Muscle layer of duodenum (tissue), 2 donors: Measurements from ENCODE around the gene ORC6.

ENCODE experiments used
- H3K27ac ChIP-seq: one replicate; pipeline ENCODE4 v1.7.0; 2013; ENCODE audit warnings: mild to moderate bottlenecking, low read length
- H3K27me3 ChIP-seq: one replicate; pipeline ENCODE4 v1.7.0; 2013; ENCODE audit warnings: low read depth, mild to moderate bottlenecking, control low read depth, low read length
- H3K36me3 ChIP-seq, 2 donors: one replicate each; pipeline ENCODE4 v1.7.0; 2013; ENCODE audit warnings: low read length in 2 of 2, control low read depth in 1 of 2, mild to moderate bottlenecking in 1 of 2; ENCODE audit not compliant: insufficient read depth in 2 of 2, control insufficient read depth in 1 of 2
- H3K4me1 ChIP-seq, 2 donors: one replicate each; pipeline ENCODE4 v1.7.0; 2013; ENCODE audit warnings: low read length in 2 of 2, mild to moderate bottlenecking in 2 of 2, control low read depth in 1 of 2, moderate library complexity in 1 of 2; ENCODE audit not compliant: insufficient read depth in 2 of 2, control insufficient read depth in 1 of 2
- H3K4me3 ChIP-seq, 2 donors: one replicate each; pipeline ENCODE4 v1.7.0; 2013; ENCODE audit warnings: low read length in 2 of 2, low read depth in 1 of 2, mild to moderate bottlenecking in 1 of 2
- H3K9me3 ChIP-seq, 2 donors: one replicate each; pipeline ENCODE4 v1.7.0; 2013; ENCODE audit warnings: low read length in 2 of 2, control low read depth in 1 of 2, mild to moderate bottlenecking in 1 of 2; ENCODE audit not compliant: control insufficient read depth in 1 of 2
- donor health status: healthy.

Gene ORC6

DNA sequence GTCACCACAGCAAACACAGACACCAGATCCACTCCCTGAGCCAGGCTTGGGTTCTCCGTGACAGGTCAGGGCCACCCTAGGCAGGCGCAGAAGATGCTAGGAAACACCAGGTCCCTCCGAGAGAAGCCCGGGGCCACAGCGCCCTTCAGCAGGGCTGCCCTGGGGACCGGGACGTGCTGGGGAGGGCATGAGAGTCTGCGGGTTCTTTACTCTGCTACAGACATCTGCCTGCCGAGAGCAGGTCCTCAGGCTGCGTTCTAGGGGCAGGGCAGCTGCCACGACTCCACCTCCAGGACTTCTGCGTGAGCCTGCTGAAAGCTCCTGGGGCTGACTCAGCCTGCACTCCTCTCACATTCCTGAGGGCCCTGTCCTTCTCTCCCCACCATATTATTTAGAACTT is 47.2 kb downstream of the ORC6 start:
- no peaks in the 10 kb centered on the region for H3K4me1 ChIP-seq
- H3K27ac ChIP-seq, result no peak overlapping the region

DNA sequence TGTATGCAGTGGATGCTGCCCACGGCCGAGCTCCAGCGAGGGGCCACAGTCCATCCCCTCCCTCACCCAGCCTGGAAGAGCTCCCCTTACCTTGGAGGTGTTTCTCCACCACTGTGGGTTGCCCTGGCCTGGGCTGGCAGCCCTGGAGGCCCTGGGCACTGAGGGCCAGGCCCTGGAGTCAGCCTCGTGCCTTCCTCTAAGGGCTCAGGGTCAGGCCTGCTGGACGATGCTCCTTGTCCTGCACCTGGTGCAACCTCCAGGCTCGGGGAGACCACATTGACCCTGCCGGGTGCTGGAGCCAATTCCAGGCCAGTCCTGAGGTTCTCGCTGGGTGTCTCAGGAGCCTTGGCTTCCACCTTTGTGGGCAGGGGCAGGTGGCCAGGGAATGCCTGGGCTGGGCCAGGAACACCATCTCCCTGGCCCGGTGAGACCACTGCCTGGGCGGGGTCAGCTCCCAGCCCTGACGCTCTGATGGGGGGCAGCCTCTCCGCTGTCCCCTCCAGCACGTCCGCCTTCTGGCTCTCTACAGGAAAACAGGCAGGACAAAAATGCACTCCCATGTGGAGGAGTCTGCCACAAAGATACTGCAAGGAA is 48.3 kb downstream of the ORC6 start:
- H3K9me3 ChIP-seq, result no peaks in the 10 kb centered on the region
- no peaks in the 10 kb centered on the region for H3K27me3 ChIP-seq
- H3K4me3 ChIP-seq, result no peak overlapping the region
- H3K4me1 ChIP-seq, result no peaks in the 10 kb centered on the region
- no peaks in the 10 kb centered on the region for H3K36me3 ChIP-seq
- no peak overlapping the region for H3K27ac ChIP-seq

More for the DNA sequence above, 47.2 kb downstream of the ORC6 start:
- Histone ChIP-seq H3K9me3 (no peaks in the 10 kb centered on the region), H3K36me3 (no peaks in the 10 kb centered on the region), H3K4me3 (no peak overlapping the region), H3K27me3 (no peaks in the 10 kb centered on the region)

DNA sequence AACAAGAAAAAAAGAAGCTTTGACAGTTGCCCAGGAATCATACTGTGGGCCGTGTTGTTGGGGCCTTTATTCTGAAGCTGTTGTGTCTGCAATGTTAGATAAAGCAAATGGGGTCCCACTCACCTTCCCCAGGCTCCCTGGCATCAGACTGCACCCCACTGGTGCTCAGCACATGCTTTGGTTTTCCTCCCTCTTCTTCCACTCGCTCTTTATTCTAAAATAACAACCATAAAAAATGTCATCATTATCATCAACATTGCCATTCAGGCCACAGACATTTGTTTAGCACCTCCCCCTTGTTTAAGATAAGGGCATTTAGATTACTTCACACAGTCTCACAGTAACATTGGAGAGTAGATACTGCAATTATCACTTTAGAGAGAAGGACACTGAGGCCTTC is 50.5 kb downstream of the ORC6 start:
- H3K4me3 ChIP-seq, result no peak overlapping the region
- no peaks in the 10 kb centered on the region for H3K4me1 ChIP-seq
- no peaks in the 10 kb centered on the region for H3K9me3 ChIP-seq
- no peaks in the 10 kb centered on the region for H3K27me3 ChIP-seq
- H3K36me3 ChIP-seq, result no peaks in the 10 kb centered on the region
- H3K27ac ChIP-seq, result no peak overlapping the region

DNA sequence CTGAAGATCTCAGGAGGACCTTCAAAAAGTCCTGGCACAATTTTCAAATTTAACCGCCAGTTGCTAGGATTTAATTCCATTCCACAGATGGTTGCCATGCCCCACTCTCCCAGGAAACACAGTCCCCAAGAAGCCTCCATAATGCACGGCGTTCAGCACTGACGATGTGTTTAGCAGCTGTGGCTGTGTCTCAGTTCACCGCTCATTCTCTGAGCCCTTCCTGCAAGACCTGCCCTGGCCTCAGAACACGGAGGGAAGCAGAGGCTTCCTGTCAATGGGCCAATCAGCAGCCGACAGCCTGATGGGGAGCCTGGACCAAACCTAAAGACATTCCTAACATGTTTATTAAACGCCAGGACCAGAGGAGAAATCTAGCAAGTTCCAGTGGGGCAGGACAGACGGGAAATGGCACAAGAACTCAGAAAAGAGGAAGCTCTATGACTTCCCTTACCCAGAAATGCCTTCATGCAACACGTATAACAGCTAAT is 53.8 kb downstream of the ORC6 start:
- Histone ChIP-seq H3K27ac (no peak overlapping the region), H3K4me3 (no peak overlapping the region), H3K9me3 (no peaks in the 10 kb centered on the region), H3K36me3 (no peaks in the 10 kb centered on the region), H3K4me1 (no peaks in the 10 kb centered on the region), H3K27me3 (no peaks in the 10 kb centered on the region)

GRCh38 chr16:46745617-46746016 is 56.2 kb downstream of the ORC6 start:
- Histone ChIP-seq H3K4me1 (no peaks in the 10 kb centered on the region), H3K27me3 (no peaks in the 10 kb centered on the region), H3K27ac (no peak overlapping the region), H3K4me3 (no peak overlapping the region), H3K9me3 (no peaks in the 10 kb centered on the region), H3K36me3 (no peaks in the 10 kb centered on the region)

- Histone ChIP-seq H3K9me3 (no peaks in the 10 kb centered on the region), H3K4me1 (no peaks in the 10 kb centered on the region), H3K27ac (no peak overlapping the region), H3K36me3 (no peaks in the 10 kb centered on the region), H3K4me3 (no peak overlapping the region), H3K27me3 (no peaks in the 10 kb centered on the region)
Observed at GRCh38 chr16:46746821-46747776, 57.6 kb downstream of the ORC6 start.
